Endothelial cell of umbilical vein (primary cell): ENCODE results near the gene DIS3L2. TPM values are rescaled to one million over a fixed set of nuclear protein-coding genes. Genes with fewer than 3 reads are reported as not detected.

Experiments used
- BruUV-seq: library from RNA; stranded (reverse); fragments of 400-500 nt; replicated peaks from 2 replicates; lab custom pipeline; 2021; lab: Mats Ljungman, UMichigan
- CTCF ChIA-PET: fragments of 300-600, 350-600 bp; sonication (Branson Sonifier 250); formaldehyde crosslinking; loops from one replicate; lab custom pipeline; 2021; ENCODE audit warnings: antibody characterized with exemption, inconsistent platforms; lab: Charles Lee
- POLR2A ChIA-PET: fragments of 300-600, 350-600 bp; sonication (Branson Sonifier 250); formaldehyde crosslinking; loops from one replicate; lab custom pipeline; 2021; ENCODE audit warnings: antibody characterized with exemption, inconsistent platforms; lab: Charles Lee
- DNase-seq: peaks from one replicate; pipeline ENCODE4 v3.0.0-alpha.2; 2011; ENCODE audit warnings: low read depth, low spot score
- FAIRE-seq: peaks from 2 replicates; lab custom pipeline; 2011; peaks lifted over from hg19 to GRCh38; lab: Jason Lieb, UNC
- H2AFZ ChIP-seq: 2 replicates; pipeline ENCODE4 v1.6.0; 2012; ENCODE audit warnings: low read depth, low read length, control low read depth, inconsistent platforms
- H3K27ac ChIP-seq: 2 replicates; pipeline ENCODE4 v1.5.1; 2011; ENCODE audit warnings: low read depth, mild to moderate bottlenecking, control low read depth, low read length, moderate library complexity; ENCODE audit not compliant: insufficient read depth
- H3K27me3 ChIP-seq, 2 experiments: 2 replicates each; pipeline versions ENCODE4 v1.6.0 to v1.6.1; 2011; ENCODE audit warnings: low read length in 2 of 2, mixed read lengths in 1 of 2; ENCODE audit not compliant: control insufficient read depth in 2 of 2, insufficient read depth in 2 of 2
- H3K36me3 ChIP-seq, 2 experiments: 2 replicates in 1 of 2; 3 replicates in 1 of 2; pipeline ENCODE4 v1.5.1; 2011; ENCODE audit warnings: low read length in 2 of 2, mild to moderate bottlenecking in 1 of 2, moderate library complexity in 1 of 2; ENCODE audit not compliant: control insufficient read depth in 2 of 2, insufficient read depth in 2 of 2; ENCODE audit errors: extremely low read depth in 1 of 2
- H3K4me1 ChIP-seq: 3 replicates; pipeline ENCODE4 v1.5.1; 2011; ENCODE audit warnings: mild to moderate bottlenecking, low read length; ENCODE audit not compliant: control insufficient read depth, insufficient read depth; ENCODE audit errors: extremely low read depth
- H3K4me2 ChIP-seq: 2 replicates; pipeline ENCODE4 v1.6.1; 2011; ENCODE audit warnings: low read length, control low read depth, mixed read lengths; ENCODE audit not compliant: insufficient read depth
- H3K4me3 ChIP-seq, 3 experiments: fragments of 200-600 bp in 1 of 3; sonication (generic), shearing (Covaris generic) in 1 of 3; replicated peaks in 1 of 3; 2 replicates each; pipeline ENCODE4 v1.5.1; 2011 to 2016; ENCODE audit warnings: control low read depth in 3 of 3, low read length in 3 of 3, mild to moderate bottlenecking in 2 of 3, inconsistent platforms in 1 of 3, low read depth in 1 of 3, moderate library complexity in 1 of 3; ENCODE audit not compliant: insufficient read depth in 1 of 3
- H3K79me2 ChIP-seq: 2 replicates; pipeline ENCODE4 v1.6.0; 2012; ENCODE audit warnings: low read length, inconsistent platforms; ENCODE audit not compliant: control insufficient read depth, insufficient read depth
- H3K9ac ChIP-seq: replicated peaks from 2 replicates; pipeline ENCODE3; 2011; ENCODE audit warnings: low read length, control low read depth; ENCODE audit not compliant: insufficient read depth; ENCODE audit errors: extremely low read depth
- H3K9me1 ChIP-seq: replicated peaks from 3 replicates; pipeline ENCODE4 v1.6.0; 2011; ENCODE audit warnings: mild to moderate bottlenecking, low read length; ENCODE audit not compliant: control insufficient read depth, insufficient read depth; ENCODE audit errors: extremely low read depth
- H3K9me3 ChIP-seq: replicated peaks from 2 replicates; pipeline ENCODE4 v1.5.1; 2012; ENCODE audit warnings: low read length, inconsistent platforms; ENCODE audit not compliant: control insufficient read depth, insufficient read depth
- H4K20me1 ChIP-seq: replicated peaks from 2 replicates; pipeline ENCODE3; 2011; ENCODE audit warnings: mild to moderate bottlenecking, low read length; ENCODE audit not compliant: control insufficient read depth, insufficient read depth; ENCODE audit errors: extremely low read depth
- CTCF ChIP-seq, 2 donors: IDR thresholded peaks; 1 replicate in 1 of 2; 2 replicates in 1 of 2; pipeline ENCODE4 v1.5.1; 2011; ENCODE audit warnings: low read length in 2 of 2, mild to moderate bottlenecking in 2 of 2, moderate library complexity in 2 of 2, control low read depth in 1 of 2, inconsistent platforms in 1 of 2, low read depth in 1 of 2; ENCODE audit not compliant: insufficient read depth in 1 of 2; ENCODE audit errors: extremely low read depth in 1 of 2
- EZH2 ChIP-seq: IDR thresholded peaks from 2 replicates; pipeline ENCODE4 v1.6.1; 2012; ENCODE audit warnings: borderline replicate concordance, low read depth, mild to moderate bottlenecking, moderate library complexity, low read length, inconsistent platforms; ENCODE audit not compliant: severe bottlenecking
- FOS ChIP-seq: IDR thresholded peaks from 2 replicates; pipeline ENCODE4 v1.6.1; 2011; ENCODE audit warnings: mild to moderate bottlenecking, low read length, moderate library complexity, borderline replicate concordance; ENCODE audit not compliant: insufficient read depth
- GATA2 ChIP-seq: IDR thresholded peaks from 2 replicates; pipeline ENCODE4 v1.7.0; 2011; ENCODE audit warnings: low read depth, mild to moderate bottlenecking, moderate library complexity, mixed read lengths, low read length; ENCODE audit not compliant: insufficient read length, insufficient read depth
- JUN ChIP-seq: IDR thresholded peaks from 2 replicates; pipeline ENCODE4 v1.6.1; 2011; ENCODE audit warnings: borderline replicate concordance, low read depth; ENCODE audit not compliant: insufficient read length, insufficient read depth
- MAX ChIP-seq: IDR thresholded peaks from 2 replicates; pipeline ENCODE4 v1.6.1; 2011; ENCODE audit not compliant: insufficient read depth, insufficient read length
- MYC ChIP-seq: IDR thresholded peaks from one replicate; pipeline ENCODE4 v1.6.1; 2011; ENCODE audit warnings: mild to moderate bottlenecking, low read depth, low read length
- POLR2A ChIP-seq: IDR thresholded peaks from 2 replicates; pipeline ENCODE4 v1.6.1; 2012; ENCODE audit warnings: low read depth, mild to moderate bottlenecking, control low read depth, low read length
- POLR2AphosphoS5 ChIP-seq: IDR thresholded peaks from 2 replicates; pipeline ENCODE4 v1.6.1; 2012; ENCODE audit warnings: low read depth, mild to moderate bottlenecking, control low read depth, low read length, moderate library complexity; ENCODE audit not compliant: insufficient read depth
- dilution Hi-C: fragments of 300-500 bp; cut with MboI; formaldehyde crosslinking; loops from one replicate; pipeline ENCODE4 v1.15.0; 2019; ENCODE audit warnings: low sequenced_read_pairs; ENCODE audit not compliant: extremely low pct_ligation_motif_present
- intact Hi-C: fragments of 100-400 bp; cut with micrococcal nuclease; formaldehyde crosslinking; loops from one replicate; pipeline ENCODE4 v1.10.0; 2022
- polyA plus RNA-seq, 4 experiments: library from polyadenylated mRNA; depleted of rRNA in 3 of 4; stranded (reverse) in 3 of 4; unstranded in 1 of 4; fragments of >200 nt; gene quantifications; 2 replicates each; pipeline versions ENCODE4 v1.2.1 to v1.2.3, GENCODE V29; 2011 to 2012; ENCODE audit warnings: missing spikeins in 1 of 4
- total RNA-seq: library from RNA; stranded (reverse); gene quantifications from 2 replicates; pipeline ENCODE4 v1.2.3, GENCODE V29; 2021

DIS3L2 gene
- total and polyA plus RNA-seq, 2 donors (not counting 3 experiments of a cell fraction or from before 2014, with no cell fraction given) = 14.6 to 31.2 TPM

- Histone ChIP-seq H3K9me1 (no peaks in the 10 kb centered on the region), H3K27ac (no peak overlapping the region), H4K20me1 (no peaks in the 10 kb centered on the region), H3K4me2 (no peak overlapping the region), H3K4me1 (no peaks in the 10 kb centered on the region), H2AFZ (no peak overlapping the region), H3K4me3 (no peak overlapping the region), H3K79me2 (no peaks in the 10 kb centered on the region), H3K27me3 (peaks cover 4 to 6% of the 10 kb centered on the region in 2 experiments), H3K36me3 (no peaks in the 10 kb centered on the region), H3K9me3 (no peaks in the 10 kb centered on the region), H3K9ac (no peak overlapping the region)
- POLR2A ChIA-PET = no interaction called here
- DNase-seq = no peak
- FAIRE-seq = no peak
- BruUV-seq = no TSS peak
- no peak for TF ChIP-seq JUN
- TF ChIP-seq MAX = no peak
- no peak for TF ChIP-seq FOS
- no peak for TF ChIP-seq GATA2
- TF ChIP-seq POLR2A = no peak
- TF ChIP-seq MYC = no peak
- no peak for TF ChIP-seq EZH2
- TF ChIP-seq CTCF (IDR thresholded peaks at IDR 0.05; ENCODE audit: extremely low read depth in 1 of 2, insufficient read depth in 1 of 2, low read depth in 1 of 2, low read length in 2 of 2) = no peak
- TF ChIP-seq POLR2AphosphoS5 = no peak
- CTCF ChIA-PET = no interaction called here
- dilution Hi-C loops = no loop called here
- intact Hi-C loops = no loop called here
These were observed 47.3 kb upstream of the DIS3L2 start for GRCh38 chr2:231914077-231914690.
